Stimulated activated CD4-positive, alpha-beta T cell treated with anti-CD3 and anti-CD28 coated beads, Interleukin-1b, Interleukin-23, amount 100 ng/mL, for 4 hours (primary cell): ENCODE results near the gene NRIP1.

Source experiments
- DNase-seq, 2 donors: peaks; one replicate each; pipeline ENCODE4 v3.0.0-alpha.2; 2020; ENCODE audit warnings: low read depth in 2 of 2

NRIP1 gene

DNA sequence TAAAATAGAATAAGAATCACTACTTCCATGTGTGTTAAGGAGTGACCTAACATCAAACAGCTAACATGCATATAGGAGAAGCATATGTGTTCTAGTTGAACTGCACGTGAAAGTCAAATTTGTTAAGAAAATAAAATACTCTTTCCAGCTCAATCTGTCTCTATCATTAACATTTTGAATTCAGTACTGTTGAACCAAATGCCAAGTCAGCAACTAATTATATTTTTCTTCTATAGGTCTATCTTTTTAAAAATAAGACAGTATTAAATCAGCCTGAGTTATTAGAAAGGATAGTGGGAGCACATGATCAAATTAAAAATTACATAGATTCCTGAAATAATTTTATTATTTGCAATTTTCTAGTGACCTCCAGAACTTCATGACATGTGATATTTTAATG, 141.8 kb downstream of the NRIP1 start:
- no peak for DNase-seq

DNA sequence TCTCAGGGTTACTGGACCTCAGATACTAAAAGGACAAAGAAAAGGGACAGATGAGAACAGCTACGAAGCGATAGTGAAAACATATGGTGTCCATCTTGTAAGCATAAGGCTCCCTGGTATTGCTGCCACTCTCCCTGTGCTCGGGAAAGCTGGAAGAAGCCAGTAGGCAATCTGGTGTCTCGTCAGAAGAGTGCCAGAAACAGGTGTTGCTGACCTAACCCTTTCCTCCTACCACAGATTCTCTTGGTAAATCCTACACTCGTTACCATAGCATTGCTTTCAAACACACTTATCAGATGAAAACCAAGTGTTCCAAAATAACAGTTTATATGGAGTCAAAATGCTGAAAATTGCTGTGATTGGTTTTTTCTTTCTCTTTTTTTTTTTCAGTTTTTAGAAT, 146.3 kb downstream of the NRIP1 start:
- DNase-seq = no peak

DNA sequence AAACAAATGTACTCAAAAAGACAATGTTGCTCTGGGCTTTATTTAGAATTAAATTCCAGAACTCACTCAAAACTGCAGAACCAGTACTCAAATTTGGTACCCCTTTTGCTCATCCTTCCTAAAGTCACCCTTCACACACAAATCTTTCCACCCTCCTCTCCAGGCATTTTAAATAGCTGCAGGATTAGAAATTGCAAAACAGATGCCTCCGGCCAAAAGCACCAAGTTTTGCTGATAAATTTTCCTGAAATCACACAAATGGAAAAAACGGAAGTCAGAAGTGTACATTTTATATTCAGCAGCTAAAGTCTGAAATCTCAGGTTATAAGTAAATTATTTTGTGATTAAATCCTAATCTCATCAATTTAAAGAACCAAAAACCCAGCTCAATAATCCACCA, 147.0 kb downstream of the NRIP1 start:
- no peak for DNase-seq

DNA sequence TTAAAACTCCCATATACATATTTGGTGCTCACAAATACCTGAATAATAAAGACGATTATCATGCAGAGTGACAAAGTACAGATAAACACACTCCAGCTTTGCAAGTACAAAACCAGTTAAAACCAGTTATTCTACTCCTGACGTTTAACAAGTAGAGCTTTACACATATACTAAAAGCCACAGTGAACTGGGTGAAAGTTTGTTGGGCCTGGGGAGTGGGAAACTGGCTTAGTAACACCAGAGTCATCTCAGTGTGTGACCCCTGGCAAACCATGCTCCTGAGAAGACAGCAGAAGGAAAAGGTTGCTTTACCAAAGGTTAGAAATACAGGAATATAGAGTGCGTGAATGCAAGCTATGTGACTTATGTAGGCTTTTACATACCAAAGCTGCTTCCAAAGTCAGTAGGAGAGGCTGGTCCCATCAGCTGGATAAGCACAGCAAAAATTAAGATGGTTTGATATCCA, 148.1 kb downstream of the NRIP1 start:
- DNase-seq = no peak

DNA sequence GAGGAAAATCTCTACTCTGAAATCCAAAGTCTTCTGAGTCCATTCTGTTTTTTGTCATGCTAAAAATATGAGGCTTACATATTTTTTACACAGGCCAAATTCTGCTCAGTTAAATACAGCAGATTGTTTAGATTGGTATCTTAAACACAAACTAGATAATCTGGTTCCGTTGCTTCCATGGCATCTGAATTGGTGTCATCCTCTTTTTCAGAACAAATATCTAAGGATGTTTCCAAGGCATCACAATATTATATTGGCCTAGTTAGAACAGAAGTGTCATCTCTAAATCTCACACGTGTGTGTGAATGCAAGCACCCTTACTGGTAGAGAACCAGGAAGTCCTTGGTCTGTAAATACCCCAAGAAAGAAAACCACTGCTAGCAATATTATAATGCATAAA, 151.2 kb downstream of the NRIP1 start:
- no peak for DNase-seq

DNA sequence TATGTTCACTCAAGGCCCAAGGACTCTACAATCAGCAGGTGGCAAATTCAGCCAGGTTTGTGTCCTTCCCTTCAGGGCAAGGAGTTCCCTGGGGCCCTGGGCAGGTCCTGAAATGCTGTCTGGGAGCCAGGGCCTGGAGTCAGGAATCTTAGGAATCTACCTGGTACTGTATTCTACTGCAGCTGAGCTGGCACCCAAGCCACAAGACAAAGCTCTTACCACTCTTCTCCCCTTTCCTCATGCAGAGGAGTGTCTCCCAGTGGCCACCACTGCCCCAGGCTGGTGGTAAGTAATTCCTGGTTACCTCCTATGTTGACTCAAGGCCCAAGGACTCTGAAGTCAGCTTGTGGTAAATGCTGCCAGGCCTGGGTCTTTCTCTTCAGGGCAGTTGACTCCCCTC, 153.4 kb downstream of the NRIP1 start:
- DNase-seq = no peak
